Putamen (tissue), 1 donor: ENCODE measurements around the gene ZNF646.

Experiments
- DNase-seq: peaks from one replicate; pipeline ENCODE4 v3.0.0-alpha.2; 2016; ENCODE audit warnings: low spot score

Gene ZNF646

DNA sequence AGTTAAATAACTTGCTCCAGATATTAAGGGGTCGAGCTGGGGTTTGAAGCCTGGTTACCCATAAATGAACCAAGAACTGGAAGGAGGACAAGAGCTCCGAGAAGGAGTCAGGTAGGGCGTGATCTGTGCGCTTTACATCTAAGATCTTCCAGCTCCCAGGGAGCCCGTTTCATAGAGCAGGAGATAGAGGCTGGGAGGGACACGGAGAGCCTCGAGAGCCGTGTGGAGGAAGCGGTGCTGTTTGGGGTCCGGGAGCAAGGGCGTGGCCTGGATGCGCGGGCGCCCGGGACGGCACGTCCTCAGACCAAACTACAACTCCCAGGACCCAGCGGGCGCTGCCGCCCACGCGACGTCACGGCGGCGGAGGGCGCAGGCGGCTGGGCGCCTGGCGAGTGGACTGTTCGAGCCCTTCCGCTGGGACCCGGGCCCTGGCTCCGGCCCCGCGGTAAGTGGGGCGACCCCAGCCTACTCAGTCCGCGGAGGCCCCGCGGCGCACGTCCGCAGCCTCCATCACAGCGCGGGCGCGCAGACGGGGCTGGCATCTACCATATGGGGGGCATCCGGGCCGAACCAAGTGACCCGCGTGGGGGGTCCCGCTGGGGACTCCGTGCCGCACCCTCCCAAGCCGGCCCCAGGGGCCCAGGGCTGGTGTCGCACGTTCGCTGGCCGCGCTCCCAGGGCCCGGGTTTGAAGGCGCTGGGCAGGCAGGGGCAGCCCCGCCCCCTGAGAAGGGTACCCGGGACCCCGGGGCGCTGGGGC lies 34.0 kb downstream of the ZNF646 start, which contains the start of gene BCKDK:
TSS of gene BCKDK (plus strand) at position 352 of the 759 bp plus-strand sequence. CDS start 838 bp downstream, outside the sequence.
- DNase-seq, result peak; percentile 79

DNA sequence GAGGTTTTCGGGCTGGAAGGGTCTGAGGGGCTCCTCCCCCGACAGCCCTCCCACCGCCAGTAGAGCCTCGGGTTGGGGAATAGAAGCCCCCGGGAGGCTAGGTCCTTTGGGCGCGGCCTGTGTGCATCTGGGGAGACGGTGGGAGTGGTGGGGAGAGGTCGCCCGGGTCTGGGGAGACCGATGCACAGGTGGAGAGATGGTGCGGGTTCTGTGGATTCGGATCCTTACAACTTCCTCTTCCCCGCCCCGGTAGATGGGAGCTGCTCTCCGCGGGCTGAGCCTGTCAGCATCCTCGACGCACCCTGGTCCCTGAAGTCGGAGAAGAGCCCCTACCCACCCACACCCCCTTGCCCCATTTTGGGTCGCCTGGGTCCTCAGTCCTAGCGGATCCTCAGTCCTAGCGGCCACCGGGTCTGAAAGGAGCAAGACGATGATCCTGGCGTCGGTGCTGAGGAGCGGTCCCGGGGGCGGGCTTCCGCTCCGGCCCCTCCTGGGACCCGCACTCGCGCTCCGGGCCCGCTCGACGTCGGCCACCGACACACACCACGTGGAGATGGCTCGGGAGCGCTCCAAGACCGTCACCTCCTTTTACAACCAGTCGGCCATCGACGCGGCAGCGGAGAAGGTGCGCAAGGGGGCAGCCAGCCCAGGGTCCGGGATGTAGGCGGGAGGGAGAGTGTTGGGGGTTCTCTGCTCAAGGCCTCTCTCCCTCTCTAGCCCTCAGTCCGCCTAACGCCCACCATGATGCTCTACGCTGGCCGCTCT lies 34.8 kb downstream of the ZNF646 start:
- DNase-seq, result no peak

DNA sequence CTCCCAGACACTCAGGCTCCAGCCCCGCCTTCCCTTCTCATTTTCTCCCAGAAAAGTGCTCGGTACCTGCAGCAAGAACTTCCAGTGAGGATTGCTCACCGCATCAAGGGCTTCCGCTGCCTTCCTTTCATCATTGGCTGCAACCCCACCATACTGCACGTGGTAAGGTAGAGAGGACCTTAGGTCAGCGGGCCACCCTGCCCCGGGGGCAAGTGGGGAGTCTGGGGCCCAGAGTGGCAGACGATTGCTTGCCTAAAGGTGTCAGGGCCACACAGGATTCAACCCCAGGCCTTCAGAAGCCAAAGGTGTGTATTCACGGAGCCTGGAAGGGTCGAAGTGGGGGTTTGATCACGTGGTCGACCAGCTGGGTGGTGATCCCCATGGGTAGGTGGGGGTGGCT lies 35.4 kb downstream of the ZNF646 start:
- DNase-seq, result no peak

GRCh38 chr16:31110106-31111034 lies 36.1 kb downstream of the ZNF646 start:
- no peak for DNase-seq

DNA sequence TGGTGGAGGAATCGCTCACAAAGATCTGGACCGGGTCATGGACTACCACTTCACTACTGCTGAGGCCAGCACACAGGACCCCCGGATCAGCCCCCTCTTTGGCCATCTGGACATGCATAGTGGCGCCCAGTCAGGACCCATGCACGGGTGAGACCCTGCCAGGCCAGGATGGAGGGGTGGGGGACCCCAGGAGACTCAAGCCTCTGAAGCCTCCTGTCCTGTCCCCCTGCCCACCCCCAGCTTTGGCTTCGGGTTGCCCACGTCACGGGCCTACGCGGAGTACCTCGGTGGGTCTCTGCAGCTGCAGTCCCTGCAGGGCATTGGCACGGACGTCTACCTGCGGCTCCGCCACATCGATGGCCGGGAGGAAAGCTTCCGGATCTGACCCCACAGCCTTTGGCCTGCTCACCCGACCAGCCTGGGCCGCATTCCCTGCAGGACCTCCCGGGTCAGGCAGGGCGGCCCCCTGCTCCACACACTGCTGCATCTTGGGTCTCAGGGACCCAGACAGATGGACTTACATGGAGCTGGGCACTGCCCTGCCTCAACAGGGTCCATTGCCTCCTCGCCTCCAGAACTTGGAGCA lies 37.8 kb downstream of the ZNF646 start:
- DNase-seq, result no peak

- no peak for DNase-seq
Observed at GRCh38 chr16:31112711-31113110, 38.5 kb downstream of the ZNF646 start.

GRCh38 chr16:31113121-31114120 lies 39.2 kb downstream of the ZNF646 start:
- DNase-seq, result no peak

- no peak for DNase-seq
Observed at GRCh38 chr16:31114468-31114867, 40.2 kb downstream of the ZNF646 start.

- DNase-seq, result peak; percentile 98
Observed at GRCh38 chr16:31117384-31118222, 43.4 kb downstream of the ZNF646 start, which contains the start of gene KAT8. Gene KAT8 (plus strand): TSS chr16:31117664. CDS start chr16:31117682, 18 bp downstream.

DNA sequence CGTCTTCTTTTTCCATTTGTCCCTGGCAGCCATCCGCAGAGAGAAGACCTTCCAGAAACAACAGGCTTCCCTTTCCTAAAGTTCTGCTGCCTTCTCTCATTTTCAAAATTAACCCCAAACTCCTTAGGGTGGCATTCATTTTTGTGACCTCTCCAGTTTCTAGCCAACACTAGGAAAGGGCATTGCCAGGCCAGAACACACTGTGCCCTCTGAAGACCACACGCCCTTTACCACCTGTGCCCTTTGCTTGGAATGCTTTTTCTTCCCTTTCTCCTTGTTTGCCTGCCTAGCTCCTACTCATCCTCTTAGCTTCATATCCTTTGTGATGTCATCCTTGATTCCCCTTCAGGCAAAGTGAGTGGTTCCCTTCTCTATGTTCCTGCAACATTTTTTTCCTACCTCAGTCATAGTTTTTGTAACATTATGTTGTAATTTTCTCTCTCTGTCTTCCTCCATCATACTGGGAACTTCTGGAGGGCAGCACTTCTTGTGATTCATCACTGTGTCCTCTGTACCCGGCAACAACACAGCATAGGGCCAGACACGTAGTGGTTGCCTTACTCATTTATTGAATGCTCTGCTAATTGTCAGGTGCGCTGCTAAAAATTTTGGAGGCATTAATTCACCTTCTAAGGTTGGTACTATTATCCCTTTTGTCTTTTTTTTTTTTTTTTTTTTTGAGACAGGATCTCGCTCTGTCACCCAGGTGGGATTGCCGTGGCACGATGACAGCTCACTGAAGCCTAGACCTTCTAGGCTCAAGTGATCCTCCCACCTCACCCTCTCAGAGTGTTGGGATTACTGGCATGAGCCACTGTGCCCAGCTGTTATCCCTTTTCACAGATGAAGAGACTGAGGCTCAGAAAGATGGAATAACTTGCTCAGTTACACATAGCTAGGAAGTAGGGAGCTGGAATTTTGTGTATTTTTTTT lies 44.3 kb downstream of the ZNF646 start:
- DNase-seq, result no peak

DNA sequence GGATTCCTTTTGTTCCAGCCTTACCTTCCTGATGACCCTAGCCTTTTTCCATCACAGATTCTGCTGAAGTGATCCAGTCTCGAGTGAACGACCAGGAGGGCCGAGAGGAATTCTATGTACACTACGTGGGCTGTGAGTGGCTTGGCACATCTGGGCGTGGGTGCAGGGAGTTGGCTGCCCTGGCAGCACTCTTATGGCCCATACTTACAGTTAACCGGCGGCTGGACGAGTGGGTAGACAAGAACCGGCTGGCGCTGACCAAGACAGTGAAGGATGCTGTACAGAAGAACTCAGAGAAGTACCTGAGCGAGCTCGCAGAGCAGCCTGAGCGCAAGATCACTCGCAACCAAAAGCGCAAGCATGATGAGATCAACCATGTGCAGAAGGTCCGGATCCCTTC lies 45.9 kb downstream of the ZNF646 start:
- DNase-seq, result no peak

DNA sequence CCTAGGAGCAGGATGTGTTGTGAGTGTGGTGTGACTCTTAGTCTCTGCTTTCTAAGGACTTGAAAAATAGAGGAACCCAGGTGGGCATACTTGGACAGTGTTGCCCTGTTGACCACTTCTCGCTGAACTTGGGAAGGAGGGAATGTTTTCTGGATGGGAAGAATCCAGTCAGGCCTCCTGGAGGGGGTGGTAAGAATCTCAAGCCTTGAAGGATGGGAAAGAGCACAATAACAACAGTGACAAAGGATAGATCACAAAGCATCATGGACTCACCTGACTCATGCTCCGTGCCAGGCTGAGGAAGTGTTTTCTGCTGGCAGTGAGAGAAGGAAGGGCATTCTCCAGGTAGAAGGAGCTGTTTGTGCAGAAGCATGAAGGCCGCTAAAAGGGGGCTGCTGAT lies 51.6 kb downstream of the ZNF646 start:
- DNase-seq, result no peak

DNA sequence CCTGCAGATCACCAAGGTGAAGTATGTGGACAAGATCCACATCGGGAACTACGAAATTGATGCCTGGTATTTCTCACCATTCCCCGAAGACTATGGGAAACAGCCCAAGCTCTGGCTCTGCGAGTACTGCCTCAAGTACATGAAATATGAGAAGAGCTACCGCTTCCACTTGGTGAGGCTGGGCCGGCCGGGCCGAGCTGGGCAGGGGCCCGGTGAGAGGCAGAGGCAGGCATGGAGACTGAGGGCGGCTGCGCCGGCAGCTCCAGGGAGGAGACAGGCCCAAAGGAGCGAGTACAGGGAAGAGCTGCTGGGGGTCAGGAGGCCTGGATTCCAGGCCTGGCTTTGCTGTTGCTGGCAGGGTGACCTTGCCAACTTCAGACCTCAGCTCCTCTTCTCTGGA lies 53.0 kb downstream of the ZNF646 start:
- no peak for DNase-seq

- peak; percentile 52 for DNase-seq
Observed at GRCh38 chr16:31128711-31129567, 54.7 kb downstream of the ZNF646 start.

GRCh38 chr16:31129568-31130335 lies 55.5 kb downstream of the ZNF646 start:
- no peak for DNase-seq

- no peak for DNase-seq
Observed at GRCh38 chr16:31130336-31130891, 56.2 kb downstream of the ZNF646 start.
